Measurements from ENCODE around the gene C4orf17.
A peak's percentile ranks its signal among the peaks of the same experiment; 100 is the strongest.

Gene C4orf17

GRCh38 chr4:99536848-99537247, 26.0 kb downstream of the C4orf17 start:
- no peak for DNase-seq (ENCODE audit: low spot score)

- DNase-seq (ENCODE audit: low spot score), result no peak
Observed at GRCh38 chr4:99537674-99538073, 26.9 kb downstream of the C4orf17 start.

GRCh38 chr4:99540277-99540939, 29.6 kb downstream of the C4orf17 start:
- DNase-seq (ENCODE audit: low spot score), result no peak

GRCh38 chr4:99552872-99553271, 42.1 kb downstream of the C4orf17 start:
- DNase-seq (ENCODE audit: low spot score), result no peak

GRCh38 chr4:99563310-99564186, 52.7 kb downstream of the C4orf17 start, which contains the start of gene TRMT10A:
Gene TRMT10A, minus strand, starts transcription at chr4:99564039. Its CDS starts 4,701 bp downstream, at chr4:99559338.
- peak; percentile 99 for DNase-seq (ENCODE audit: low spot score)

GRCh38 chr4:99564921-99565320, 54.1 kb downstream of the C4orf17 start:
- peak; percentile 5 for DNase-seq (ENCODE audit: low spot score)

- DNase-seq (ENCODE audit: low spot score), result no peak
Observed at GRCh38 chr4:99571883-99572282, 61.1 kb downstream of the C4orf17 start.

GRCh38 chr4:99572527-99573240, 61.9 kb downstream of the C4orf17 start:
- DNase-seq (ENCODE audit: low spot score), result no peak

- DNase-seq (ENCODE audit: low spot score), result no peak
Observed at GRCh38 chr4:99573735-99574368, 63.0 kb downstream of the C4orf17 start.

GRCh38 chr4:99574530-99575324, 63.9 kb downstream of the C4orf17 start, which contains the start of gene MTTP:
Gene MTTP, plus strand, starts transcription at chr4:99574824. Its CDS starts 86 bp downstream, at chr4:99574910.
- no peak for DNase-seq (ENCODE audit: low spot score)

- DNase-seq (ENCODE audit: low spot score), result no peak
Observed at GRCh38 chr4:99578714-99579113, 67.9 kb downstream of the C4orf17 start.

GRCh38 chr4:99585516-99585915, 74.7 kb downstream of the C4orf17 start:
- no peak for DNase-seq (ENCODE audit: low spot score)

GRCh38 chr4:99586322-99586721, 75.5 kb downstream of the C4orf17 start:
- DNase-seq (ENCODE audit: low spot score), result no peak

GRCh38 chr4:99586797-99587196, 76.0 kb downstream of the C4orf17 start:
- no peak for DNase-seq (ENCODE audit: low spot score)

GRCh38 chr4:99587309-99587708, 76.5 kb downstream of the C4orf17 start:
- DNase-seq (ENCODE audit: low spot score), result no peak

- no peak for DNase-seq (ENCODE audit: low spot score)
Observed at GRCh38 chr4:99587803-99588202, 77.0 kb downstream of the C4orf17 start.

- no peak for DNase-seq (ENCODE audit: low spot score)
Observed at GRCh38 chr4:99591757-99592156, 80.9 kb downstream of the C4orf17 start.

Data from putamen (tissue), 1 donor.